ENCODE data around the gene PI4KB.
A peak's percentile ranks its signal among the peaks of the same experiment; 100 is the strongest.

GRCh38 chr1:151340870-151341754 is 13.9 kb upstream of the PI4KB start:
- TF ChIP-seq, protein P1, sequence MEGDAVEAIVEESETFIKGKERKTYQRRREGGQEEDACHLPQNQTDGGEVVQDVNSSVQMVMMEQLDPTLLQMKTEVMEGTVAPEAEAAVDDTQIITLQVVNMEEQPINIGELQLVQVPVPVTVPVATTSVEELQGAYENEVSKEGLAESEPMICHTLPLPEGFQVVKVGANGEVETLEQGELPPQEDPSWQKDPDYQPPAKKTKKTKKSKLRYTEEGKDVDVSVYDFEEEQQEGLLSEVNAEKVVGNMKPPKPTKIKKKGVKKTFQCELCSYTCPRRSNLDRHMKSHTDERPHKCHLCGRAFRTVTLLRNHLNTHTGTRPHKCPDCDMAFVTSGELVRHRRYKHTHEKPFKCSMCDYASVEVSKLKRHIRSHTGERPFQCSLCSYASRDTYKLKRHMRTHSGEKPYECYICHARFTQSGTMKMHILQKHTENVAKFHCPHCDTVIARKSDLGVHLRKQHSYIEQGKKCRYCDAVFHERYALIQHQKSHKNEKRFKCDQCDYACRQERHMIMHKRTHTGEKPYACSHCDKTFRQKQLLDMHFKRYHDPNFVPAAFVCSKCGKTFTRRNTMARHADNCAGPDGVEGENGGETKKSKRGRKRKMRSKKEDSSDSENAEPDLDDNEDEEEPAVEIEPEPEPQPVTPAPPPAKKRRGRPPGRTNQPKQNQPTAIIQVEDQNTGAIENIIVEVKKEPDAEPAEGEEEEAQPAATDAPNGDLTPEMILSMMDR (IDR thresholded peaks at IDR 0.05): peak; percentile 61 to 80 (median 65)
- no peak for TF ChIP-seq EP300 (IDR thresholded peaks at IDR 0.05; ENCODE audit: low read depth)

All from transverse colon (tissue), 3 donors.